ENCODE measurements around the gene TSHZ2.

The TSHZ2 gene

DNA sequence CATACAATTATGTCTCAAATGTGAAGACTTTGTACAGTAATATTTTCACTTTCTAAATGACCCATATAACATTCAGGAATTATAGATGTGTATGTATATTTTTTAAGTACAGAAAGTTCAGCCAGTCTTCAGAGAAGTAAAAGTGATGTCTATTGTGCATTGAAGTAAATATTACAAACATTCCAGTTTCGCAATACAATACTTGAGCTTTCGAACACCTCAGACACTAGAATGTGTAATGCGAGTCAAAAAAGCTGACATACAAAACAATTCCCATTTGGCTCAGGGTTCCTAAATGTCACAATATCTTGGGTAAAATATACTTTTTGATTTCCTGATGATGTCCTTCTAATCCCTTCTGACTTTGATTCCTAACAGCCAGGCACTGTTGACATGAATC is 520.1 kb downstream of the TSHZ2 start:
- DNase-seq (ENCODE audit: low read depth in 2 of 2): peak; percentile 4 to 5
- TF ChIP-seq, protein P1, sequence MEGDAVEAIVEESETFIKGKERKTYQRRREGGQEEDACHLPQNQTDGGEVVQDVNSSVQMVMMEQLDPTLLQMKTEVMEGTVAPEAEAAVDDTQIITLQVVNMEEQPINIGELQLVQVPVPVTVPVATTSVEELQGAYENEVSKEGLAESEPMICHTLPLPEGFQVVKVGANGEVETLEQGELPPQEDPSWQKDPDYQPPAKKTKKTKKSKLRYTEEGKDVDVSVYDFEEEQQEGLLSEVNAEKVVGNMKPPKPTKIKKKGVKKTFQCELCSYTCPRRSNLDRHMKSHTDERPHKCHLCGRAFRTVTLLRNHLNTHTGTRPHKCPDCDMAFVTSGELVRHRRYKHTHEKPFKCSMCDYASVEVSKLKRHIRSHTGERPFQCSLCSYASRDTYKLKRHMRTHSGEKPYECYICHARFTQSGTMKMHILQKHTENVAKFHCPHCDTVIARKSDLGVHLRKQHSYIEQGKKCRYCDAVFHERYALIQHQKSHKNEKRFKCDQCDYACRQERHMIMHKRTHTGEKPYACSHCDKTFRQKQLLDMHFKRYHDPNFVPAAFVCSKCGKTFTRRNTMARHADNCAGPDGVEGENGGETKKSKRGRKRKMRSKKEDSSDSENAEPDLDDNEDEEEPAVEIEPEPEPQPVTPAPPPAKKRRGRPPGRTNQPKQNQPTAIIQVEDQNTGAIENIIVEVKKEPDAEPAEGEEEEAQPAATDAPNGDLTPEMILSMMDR (IDR thresholded peaks at IDR 0.05; ENCODE audit: low read depth, low read length): no peak
- H3K4me3 ChIP-seq (replicated peaks in 1 of 2; ENCODE audit: low read depth in 2 of 2, low read length in 2 of 2): no peak overlapping the region

- H3K4me3 ChIP-seq (replicated peaks in 1 of 2; ENCODE audit: low read depth in 2 of 2, low read length in 2 of 2): no peak overlapping the region
- DNase-seq (ENCODE audit: low read depth in 2 of 2): peak; percentile 5 to 7
- TF ChIP-seq, protein P1 (IDR thresholded peaks at IDR 0.05; ENCODE audit: low read depth, low read length): no peak
These were observed 521.2 kb downstream of the TSHZ2 start for GRCh38 chr20:53493311-53493857.

DNA sequence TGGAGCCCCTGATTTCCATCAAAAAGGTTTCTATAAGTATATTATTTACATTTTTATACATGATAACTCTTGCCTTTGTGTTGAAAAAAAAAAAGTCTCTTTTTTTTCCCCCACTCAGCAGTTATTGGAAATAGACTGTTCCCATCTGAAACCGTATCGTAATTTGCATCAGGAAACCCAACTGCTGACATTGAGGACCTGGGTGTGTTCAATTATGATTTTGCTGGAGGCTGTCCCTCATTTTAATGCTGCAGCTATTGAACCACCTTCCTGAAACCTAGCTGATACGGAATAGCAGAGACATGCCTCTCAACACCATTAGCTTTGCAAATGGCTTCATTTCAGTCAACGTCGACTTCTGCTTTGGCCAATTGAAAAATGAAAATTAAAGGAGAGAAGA is 522.6 kb downstream of the TSHZ2 start:
- DNase-seq (ENCODE audit: low read depth in 2 of 2): no peak
- no peak overlapping the region for H3K4me3 ChIP-seq (replicated peaks in 1 of 2; ENCODE audit: low read depth in 2 of 2, low read length in 2 of 2)
- TF ChIP-seq, protein P1 (IDR thresholded peaks at IDR 0.05; ENCODE audit: low read depth, low read length): no peak

- peak in 1 of 2 donors; percentile 5 for DNase-seq (ENCODE audit: low read depth in 2 of 2)
- TF ChIP-seq, protein P1 (IDR thresholded peaks at IDR 0.05; ENCODE audit: low read depth, low read length): no peak
These were observed 523.4 kb downstream of the TSHZ2 start for GRCh38 chr20:53495398-53496092.

GRCh38 chr20:53497246-53497645 is 525.1 kb downstream of the TSHZ2 start:
- H3K4me3 ChIP-seq (replicated peaks in 1 of 2; ENCODE audit: low read depth in 2 of 2, low read length in 2 of 2): no peak overlapping the region
- TF ChIP-seq, protein P1 (IDR thresholded peaks at IDR 0.05; ENCODE audit: low read depth, low read length): no peak
- no peak for DNase-seq (ENCODE audit: low read depth in 2 of 2)

More at GRCh38 chr20:53495398-53496092, 523.4 kb downstream of the TSHZ2 start:
- H3K4me3 ChIP-seq (replicated peaks in 1 of 2; ENCODE audit: low read depth in 2 of 2, low read length in 2 of 2): no peak overlapping the region

DNA sequence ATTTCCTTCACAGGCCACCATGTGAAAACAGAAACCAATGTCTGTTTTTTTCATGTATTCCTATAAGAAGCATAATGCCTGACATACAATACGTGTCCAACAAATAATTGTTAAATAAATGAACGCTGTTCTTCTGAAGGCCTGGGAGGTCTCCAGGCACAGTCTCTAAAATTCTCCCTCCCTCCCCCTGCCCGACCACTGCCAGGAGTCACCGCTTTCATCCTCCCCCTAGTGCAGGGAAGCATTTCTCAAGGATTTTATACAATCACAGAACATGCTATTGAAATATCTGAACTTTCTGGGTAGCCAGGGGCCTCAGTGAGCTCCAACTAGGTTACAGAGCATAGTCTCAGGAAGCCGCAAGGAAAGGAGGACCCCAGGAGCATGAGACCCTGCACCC is 526.2 kb downstream of the TSHZ2 start:
- DNase-seq (ENCODE audit: low read depth in 2 of 2): no peak
- H3K4me3 ChIP-seq (replicated peaks in 1 of 2; ENCODE audit: low read depth in 2 of 2, low read length in 2 of 2): no peak overlapping the region
- TF ChIP-seq, protein P1 (IDR thresholded peaks at IDR 0.05; ENCODE audit: low read depth, low read length): no peak

Measured in cardiac fibroblast (primary cell).